LHCN-M2 (cell line): ENCODE results near the gene FOXK1. TPM values are rescaled to one million over a fixed set of nuclear protein-coding genes. Genes with fewer than 3 reads are reported as not detected.

Experiments
- DNase-seq: peaks from one replicate; pipeline ENCODE4 v3.0.0-alpha.2; 2012; ENCODE audit warnings: low read depth
- total RNA-seq: library from RNA; depleted of rRNA; stranded (reverse); fragments of >200 nt; gene quantifications from 2 replicates; pipeline ENCODE4 v1.2.3, GENCODE V29; 2014; rRNA removed

Gene FOXK1
- total RNA-seq, 1 experiment from 2014 or later: 19.2 TPM

GRCh38 chr7:4817178-4817901 lies 135.2 kb downstream of the FOXK1 start:
- DNase-seq: no peak

- DNase-seq: no peak
Observed at GRCh38 chr7:4818000-4818794, 136.1 kb downstream of the FOXK1 start.

- DNase-seq: no peak
Observed at GRCh38 chr7:4819560-4820404, 137.7 kb downstream of the FOXK1 start.

GRCh38 chr7:4820405-4820966 lies 138.4 kb downstream of the FOXK1 start:
- no peak for DNase-seq

Other genes with a start within 250 kb of the FOXK1 start
- gene AP5Z1, start 93.3 kb downstream of the FOXK1 start, total RNA-seq: 42.9 and 45.6 TPM in 2 replicates
- under 0.01 and 0.13 TPM in 2 replicates for gene PAPOLB, start 179.7 kb downstream of the FOXK1 start, total RNA-seq
- gene RADIL, start 201.4 kb downstream of the FOXK1 start, total RNA-seq: 2.5 and 3.5 TPM in 2 replicates